SU-DHL-6 (cell line): ENCODE measurements around the gene MRPL55.

ENCODE experiments used
- H2AFZ ChIP-seq: fragments of 200-600 bp; sonication (generic); 2 replicates; pipeline ENCODE4 v1.6.1; 2014; ENCODE audit warnings: low read depth, mild to moderate bottlenecking, moderate library complexity, mixed read lengths, antibody characterized with exemption, low read length; ENCODE audit not compliant: severe bottlenecking
- H3F3A ChIP-seq: fragments of 200-600 bp; shearing (Covaris generic); 2 replicates; pipeline ENCODE4 v1.6.0; 2016; ENCODE audit warnings: antibody characterized with exemption, mild to moderate bottlenecking; ENCODE audit not compliant: insufficient read depth
- H3K27ac ChIP-seq: fragments of 200-600 bp; sonication (generic); 2 replicates; pipeline ENCODE4 v1.5.1; 2016; ENCODE audit warnings: low read depth, mild to moderate bottlenecking, low read length, moderate library complexity, mixed read lengths
- H3K27me3 ChIP-seq: fragments of 200-600 bp; sonication (generic), shearing (Covaris generic); 2 replicates; pipeline ENCODE4 v1.6.0; 2014; ENCODE audit warnings: mild to moderate bottlenecking, low read length
- H3K36me3 ChIP-seq: fragments of 200-600 bp; sonication (generic); 2 replicates; pipeline ENCODE4 v1.6.1; 2014; ENCODE audit warnings: mild to moderate bottlenecking, low read length, mixed read lengths
- H3K4me2 ChIP-seq: fragments of 300-600, 200-600 bp; shearing (Covaris generic), sonication (generic); 2 replicates; pipeline ENCODE4 v1.6.0; 2014; ENCODE audit warnings: low read length, low read depth, mild to moderate bottlenecking; ENCODE audit not compliant: poor library complexity, severe bottlenecking
- H3K4me3 ChIP-seq: fragments of 200-600 bp; sonication (generic); 2 replicates; pipeline ENCODE4 v1.5.1; 2014; ENCODE audit warnings: antibody characterized with exemption, low read length, mild to moderate bottlenecking, mixed read lengths; ENCODE audit not compliant: insufficient read depth, poor library complexity, severe bottlenecking
- H3K79me2 ChIP-seq: fragments of 200-600 bp; sonication (generic); 2 replicates; pipeline ENCODE4 v1.6.1; 2014; ENCODE audit warnings: mild to moderate bottlenecking, low read length, moderate library complexity; ENCODE audit not compliant: insufficient read depth
- H3K9ac ChIP-seq: fragments of 200-600 bp; sonication (generic); 2 replicates; pipeline ENCODE4 v1.7.0; 2014; ENCODE audit warnings: mild to moderate bottlenecking, low read length
- H3K9me2 ChIP-seq: fragments of 200-600 bp; sonication (generic); replicated peaks from 2 replicates; pipeline ENCODE4 v1.6.1; 2014; ENCODE audit warnings: low read length; ENCODE audit not compliant: insufficient read depth
- H3K9me3 ChIP-seq: fragments of 200-600 bp; sonication (generic); 2 replicates; pipeline ENCODE4 v1.6.1; 2014; ENCODE audit warnings: low read length, mixed read lengths; ENCODE audit not compliant: insufficient read depth
- H4K20me1 ChIP-seq: fragments of 200-600 bp; sonication (generic); 2 replicates; pipeline ENCODE4 v1.6.1; 2014; ENCODE audit warnings: low read depth, mild to moderate bottlenecking, antibody characterized with exemption, low read length, moderate library complexity, mixed read lengths
- CTCF ChIP-seq: fragments of 200-600 bp; sonication (generic); IDR thresholded peaks from one replicate; pipeline ENCODE4 v1.5.1; 2017; ENCODE audit warnings: antibody characterized with exemption, mild to moderate bottlenecking, low read length, moderate library complexity; ENCODE audit not compliant: insufficient read depth, poor library complexity, severe bottlenecking
- EZH2phosphoT487 ChIP-seq: fragments of 200-600 bp; sonication (generic), shearing (Covaris generic); conservative IDR thresholded peaks from 2 replicates; pipeline ENCODE4 v1.6.1; 2018; ENCODE audit warnings: mild to moderate bottlenecking, antibody characterized with exemption, low read length, moderate library complexity, mixed read lengths

MRPL55 gene

DNA sequence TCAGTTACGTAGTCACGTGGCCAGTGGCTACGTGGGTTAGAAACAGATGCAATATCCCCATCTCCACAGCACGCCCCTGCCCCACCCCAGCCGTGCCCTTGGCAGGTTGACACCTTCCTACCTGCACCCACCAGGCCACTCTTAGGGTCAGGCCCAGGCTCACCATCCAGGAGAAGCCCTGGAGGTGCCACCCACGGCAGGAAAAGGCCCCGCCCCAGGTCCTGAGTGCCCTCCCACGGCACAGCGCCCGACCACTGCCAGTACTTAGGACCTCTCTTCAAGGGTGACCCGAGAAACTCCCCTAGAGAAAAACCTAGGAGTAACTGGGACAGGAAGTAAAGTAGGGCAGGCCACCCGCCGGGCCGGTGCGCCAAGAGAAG lies 7.5 kb downstream of the MRPL55 start:
- Histone ChIP-seq H3K36me3 (no peaks in the 10 kb centered on the region), H3K9me2 (no peaks in the 10 kb centered on the region), H3K9me3 (no peaks in the 10 kb centered on the region), H2AFZ (no peak overlapping the region), H3K27me3 (no peaks in the 10 kb centered on the region), H4K20me1 (no peaks in the 10 kb centered on the region), H3K4me3 (peak overlapping the region; percentile 79), H3F3A (peaks cover 26% of the 10 kb centered on the region), H3K79me2 (peaks cover 10% of the 10 kb centered on the region; the same call in 1 of the 2 replicates), H3K9ac (peak overlapping the region; percentile 81), H3K27ac (peak overlapping the region; percentile 48), H3K4me2 (peak overlapping the region; percentile 55)
- TF ChIP-seq CTCF (no peak), EZH2phosphoT487 (no peak)

- Histone ChIP-seq H3K4me3 (peak overlapping the region; percentile 79), H3K4me2 (peak overlapping the region; percentile 55), H3K27ac (peak overlapping the region; percentile 48), H3K9me3 (no peaks in the 10 kb centered on the region), H3K9ac (peak overlapping the region; percentile 81), H3K79me2 (peaks cover 16% of the 10 kb centered on the region), H2AFZ (no peak overlapping the region), H3K27me3 (no peaks in the 10 kb centered on the region), H3K36me3 (no peaks in the 10 kb centered on the region), H3K9me2 (no peaks in the 10 kb centered on the region), H3F3A (peaks cover 26% of the 10 kb centered on the region), H4K20me1 (no peaks in the 10 kb centered on the region; the same call in 1 of the 2 replicates)
- no peak for TF ChIP-seq EZH2phosphoT487
- TF ChIP-seq CTCF, result no peak
Observed at GRCh38 chr1:228100822-228101613, 8.1 kb downstream of the MRPL55 start.

DNA sequence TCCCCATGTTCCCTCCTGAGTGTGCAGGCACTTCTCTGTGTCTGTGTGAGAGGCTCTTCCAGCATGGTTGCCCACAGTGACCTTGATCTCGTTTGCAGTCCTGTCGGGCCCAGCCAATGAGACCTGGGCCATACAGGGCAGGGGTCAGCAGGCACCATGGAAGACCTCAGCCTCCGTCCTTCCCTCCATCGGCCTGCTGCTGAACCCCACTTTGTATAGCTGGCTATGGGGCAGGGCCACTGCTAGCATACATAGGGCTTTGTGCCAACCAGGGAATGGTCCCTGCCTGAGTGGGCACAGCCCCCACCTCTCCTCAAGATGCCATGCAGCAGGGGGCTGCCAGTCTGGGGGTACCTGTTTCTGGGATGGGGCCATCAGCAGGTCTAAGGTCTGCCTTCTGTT lies 9.8 kb downstream of the MRPL55 start:
- Histone ChIP-seq H3K9me3 (peaks cover 8% of the 10 kb centered on the region; the same call in 1 of the 2 replicates), H3K4me3 (no peak overlapping the region), H3K9ac (no peak overlapping the region), H4K20me1 (peaks cover 15% of the 10 kb centered on the region), H3K27me3 (no peaks in the 10 kb centered on the region), H3F3A (peaks cover 25% of the 10 kb centered on the region), H3K9me2 (no peaks in the 10 kb centered on the region), H2AFZ (no peak overlapping the region), H3K36me3 (peaks cover 8% of the 10 kb centered on the region), H3K79me2 (peaks cover 32% of the 10 kb centered on the region), H3K4me2 (no peak overlapping the region), H3K27ac (no peak overlapping the region)
- TF ChIP-seq EZH2phosphoT487 (no peak), CTCF (no peak)
